Thyroid gland (tissue), 4 donors: Measurements from ENCODE around the gene KIF23. TPM values are rescaled to one million over a fixed set of nuclear protein-coding genes. Genes with fewer than 3 reads are reported as not detected.
A peak's percentile ranks its signal among the peaks of the same experiment; 100 is the strongest.

Source experiments
- DNase-seq, 2 donors: peaks; one replicate each; pipeline ENCODE4 v3.0.0-alpha.2; 2019
- H3K27ac ChIP-seq, 3 donors: fragments of 200-600 bp; sonication (generic); 1 replicate in 2 of 3; 2 replicates in 1 of 3; pipeline ENCODE4 v1.5.1; 2016 to 2019; ENCODE audit warnings: mild to moderate bottlenecking in 1 of 3, moderate library complexity in 1 of 3
- H3K27me3 ChIP-seq: fragments of 200-600 bp; sonication (generic); one replicate; pipeline ENCODE4 v1.5.1; 2019
- H3K36me3 ChIP-seq, 2 donors: fragments of 200-600 bp; sonication (generic); one replicate each; pipeline ENCODE4 v1.5.1; 2016 to 2019
- H3K4me1 ChIP-seq, 2 donors: fragments of 200-600 bp; sonication (generic); one replicate each; pipeline ENCODE4 v1.5.1; 2017 to 2019
- H3K4me3 ChIP-seq, 3 donors: fragments of 200-600 bp; sonication (generic); replicated peaks in 1 of 3; 1 replicate in 2 of 3; 2 replicates in 1 of 3; pipeline ENCODE4 v1.5.1; 2016; ENCODE audit warnings: mild to moderate bottlenecking in 1 of 3
- H3K9me3 ChIP-seq: fragments of 200-600 bp; sonication (generic); one replicate; pipeline ENCODE4 v1.5.1; 2017
- POLR2A ChIP-seq, 2 donors: fragments of 450-650 bp; IDR thresholded peaks; one replicate each; pipeline ENCODE4 v1.6.1; 2017; ENCODE audit warnings: antibody characterized with exemption in 2 of 2, mild to moderate bottlenecking in 2 of 2, moderate library complexity in 1 of 2
- WGBS, 2 donors: methylation state at CpG; one replicate each; pipeline ENCODE4 v1.1.5; 2017; 5-methylcytosine and 5-hydroxymethylcytosine counted together
- intact Hi-C: fragments of 100-400 bp; cut with DNase I; formaldehyde crosslinking; loops from one replicate; pipeline ENCODE4 v1.15.1; 2023
- total RNA-seq, 4 donors: library from RNA; depleted of rRNA; stranded (reverse); fragments of >200 nt; gene quantifications; one replicate each; pipeline ENCODE4 v1.2.3, GENCODE V29; 2016
- TF ChIP-seq, protein P1 (sequence below), 6 experiments: fragments of 200-600 bp in 3 of 6; fragments of 450-650 bp in 3 of 6; sonication (generic) in 3 of 6; IDR thresholded peaks; one replicate each; pipeline ENCODE4 v1.5.1; 2016 to 2019; ENCODE audit warnings: antibody characterized with exemption in 6 of 6, mild to moderate bottlenecking in 2 of 6, inconsistent platforms in 1 of 6, moderate library complexity in 1 of 6

Gene KIF23
- total RNA-seq, 4 donors from 2014 or later = 0.40 to 3.3 (median 1.2) TPM; not detected in 1

DNA sequence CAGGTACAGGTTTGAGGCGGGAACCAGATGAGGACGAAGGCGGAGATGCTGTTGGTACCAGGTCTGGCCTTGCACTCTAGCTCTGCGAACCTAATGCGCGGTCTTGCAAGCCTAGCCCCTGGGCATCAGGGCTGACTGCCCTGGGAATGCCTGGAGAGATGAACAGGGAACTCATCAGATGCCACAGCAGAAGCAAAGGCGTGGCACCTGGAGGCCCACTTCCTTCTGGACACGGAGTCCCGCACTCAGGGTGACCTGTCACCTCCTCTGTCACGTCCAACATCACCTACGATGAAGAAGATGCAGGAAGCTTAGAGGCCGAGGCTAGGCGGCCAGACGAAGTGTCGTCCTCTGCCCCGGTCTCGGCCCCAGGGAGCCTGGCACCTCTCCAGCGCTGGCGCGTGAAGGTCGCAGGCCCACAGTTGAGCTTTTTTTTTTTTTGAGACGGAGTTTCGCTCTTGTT is 47.9 kb downstream of the KIF23 start:
- peak; percentile 25 to 38 for DNase-seq
- Histone ChIP-seq H3K4me1 (peaks cover 21 to 31% of the 10 kb centered on the region in 2 donors), H3K36me3 (no peaks in the 10 kb centered on the region), H3K4me3 (peak overlapping the region in 2 of 3 donors; percentile 4 to 37), H3K27me3 (no peaks in the 10 kb centered on the region), H3K9me3 (no peaks in the 10 kb centered on the region), H3K27ac (peak overlapping the region in 2 of 3 donors; percentile 86 to 94)
- TF ChIP-seq, protein P1, sequence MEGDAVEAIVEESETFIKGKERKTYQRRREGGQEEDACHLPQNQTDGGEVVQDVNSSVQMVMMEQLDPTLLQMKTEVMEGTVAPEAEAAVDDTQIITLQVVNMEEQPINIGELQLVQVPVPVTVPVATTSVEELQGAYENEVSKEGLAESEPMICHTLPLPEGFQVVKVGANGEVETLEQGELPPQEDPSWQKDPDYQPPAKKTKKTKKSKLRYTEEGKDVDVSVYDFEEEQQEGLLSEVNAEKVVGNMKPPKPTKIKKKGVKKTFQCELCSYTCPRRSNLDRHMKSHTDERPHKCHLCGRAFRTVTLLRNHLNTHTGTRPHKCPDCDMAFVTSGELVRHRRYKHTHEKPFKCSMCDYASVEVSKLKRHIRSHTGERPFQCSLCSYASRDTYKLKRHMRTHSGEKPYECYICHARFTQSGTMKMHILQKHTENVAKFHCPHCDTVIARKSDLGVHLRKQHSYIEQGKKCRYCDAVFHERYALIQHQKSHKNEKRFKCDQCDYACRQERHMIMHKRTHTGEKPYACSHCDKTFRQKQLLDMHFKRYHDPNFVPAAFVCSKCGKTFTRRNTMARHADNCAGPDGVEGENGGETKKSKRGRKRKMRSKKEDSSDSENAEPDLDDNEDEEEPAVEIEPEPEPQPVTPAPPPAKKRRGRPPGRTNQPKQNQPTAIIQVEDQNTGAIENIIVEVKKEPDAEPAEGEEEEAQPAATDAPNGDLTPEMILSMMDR (IDR thresholded peaks at IDR 0.05) = no peak
- no peak for TF ChIP-seq POLR2A (IDR thresholded peaks at IDR 0.05)
- 78 to 93% methylated on average over 12 to 19 of the region's 23 CpGs for WGBS, 2 donors
- intact Hi-C loops = no loop called here

DNA sequence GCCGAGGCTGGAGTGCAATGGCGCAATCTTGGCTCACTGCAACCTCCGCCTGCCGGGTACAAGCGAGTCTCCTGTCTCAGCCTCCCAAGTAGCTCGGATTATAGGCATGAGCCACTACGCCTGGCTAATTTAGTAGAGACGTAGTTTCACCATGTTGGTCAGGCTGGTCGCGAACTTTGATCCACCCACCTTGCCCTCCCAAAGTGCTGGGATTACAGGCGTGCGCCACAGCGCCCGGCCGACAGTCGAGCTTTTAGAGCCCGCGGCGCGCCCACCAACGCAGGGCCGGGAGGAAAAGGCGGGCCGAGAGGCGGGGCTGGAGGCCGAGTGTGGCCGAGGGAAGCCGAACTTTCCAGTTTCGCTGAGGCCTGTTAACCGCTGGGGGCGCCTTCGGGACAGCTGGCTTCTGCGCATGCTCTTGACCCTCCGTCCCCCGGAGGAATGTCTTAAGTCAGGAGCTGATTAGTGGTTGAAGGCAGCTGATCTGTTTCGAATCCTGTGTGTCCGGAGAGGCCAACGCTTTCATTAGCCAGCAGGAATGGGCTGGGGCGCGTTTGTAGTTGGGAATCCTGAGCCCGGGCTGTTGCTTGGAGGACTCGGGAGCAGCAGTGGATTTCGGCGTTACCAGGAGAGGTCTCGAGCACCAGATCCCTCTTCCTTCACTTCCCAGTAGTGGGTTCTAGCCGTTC is 48.5 kb downstream of the KIF23 start:
- Histone ChIP-seq H3K36me3 (no peaks in the 10 kb centered on the region), H3K9me3 (no peaks in the 10 kb centered on the region), H3K27me3 (no peaks in the 10 kb centered on the region), H3K27ac (peak overlapping the region; percentile 82 to 94 (median 86)), H3K4me1 (peaks cover 25 to 37% of the 10 kb centered on the region in 2 donors), H3K4me3 (peak overlapping the region in 2 of 3 donors; percentile 8 to 37)
- intact Hi-C loops = no loop called here
- WGBS, 2 donors = 6 to 10% methylated on average over 28 to 40 of the region's 46 CpGs
- DNase-seq = peak; percentile 95 to 97
- TF ChIP-seq, protein P1 (IDR thresholded peaks at IDR 0.05) = peak; percentile 74 to 96 (median 86)
- peak; percentile 15 to 91 for TF ChIP-seq POLR2A (IDR thresholded peaks at IDR 0.05)

DNA sequence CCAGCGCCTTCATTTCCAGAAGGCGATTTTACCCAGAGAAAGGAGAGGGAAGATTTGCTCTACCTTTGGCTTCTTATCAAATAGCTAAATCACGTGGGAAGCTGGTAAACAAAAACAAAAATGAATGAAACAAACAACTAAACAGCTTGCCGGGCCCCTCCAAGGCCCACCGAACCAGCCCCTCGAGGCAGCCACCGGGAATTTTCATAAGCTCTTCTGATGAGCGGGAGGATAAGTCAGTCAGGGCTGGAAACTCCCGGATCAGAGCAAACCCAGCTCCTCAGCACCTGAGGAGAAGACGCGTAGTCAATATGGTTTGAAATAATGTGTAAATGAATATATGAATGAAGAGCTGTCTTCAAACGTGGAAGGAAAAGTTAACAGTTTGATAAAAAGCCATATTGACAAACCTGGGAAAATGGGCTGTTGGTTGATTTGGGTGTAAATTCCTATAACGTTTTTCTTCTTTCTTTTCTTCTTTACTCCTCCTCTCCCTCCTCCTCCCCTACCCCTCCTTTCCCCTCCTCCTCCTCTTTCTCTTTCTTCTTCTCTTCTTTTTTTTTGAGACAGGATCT is 49.1 kb downstream of the KIF23 start:
- H3K4me3 ChIP-seq = peak overlapping the region in 2 of 3 donors; percentile 8 to 37
- peaks cover 30 to 43% of the 10 kb centered on the region in 2 donors for H3K4me1 ChIP-seq
- peak overlapping the region; percentile 82 to 94 (median 86) for H3K27ac ChIP-seq
- H3K36me3 ChIP-seq = no peaks in the 10 kb centered on the region
- H3K9me3 ChIP-seq = no peaks in the 10 kb centered on the region
- WGBS, 2 donors = 28 to 32% methylated on average over 13 of the region's 13 CpGs
- H3K27me3 ChIP-seq = no peaks in the 10 kb centered on the region
- no peak for TF ChIP-seq POLR2A (IDR thresholded peaks at IDR 0.05)
- TF ChIP-seq, protein P1 (IDR thresholded peaks at IDR 0.05) = no peak
- intact Hi-C loops = no loop called here
- DNase-seq = no peak

DNA sequence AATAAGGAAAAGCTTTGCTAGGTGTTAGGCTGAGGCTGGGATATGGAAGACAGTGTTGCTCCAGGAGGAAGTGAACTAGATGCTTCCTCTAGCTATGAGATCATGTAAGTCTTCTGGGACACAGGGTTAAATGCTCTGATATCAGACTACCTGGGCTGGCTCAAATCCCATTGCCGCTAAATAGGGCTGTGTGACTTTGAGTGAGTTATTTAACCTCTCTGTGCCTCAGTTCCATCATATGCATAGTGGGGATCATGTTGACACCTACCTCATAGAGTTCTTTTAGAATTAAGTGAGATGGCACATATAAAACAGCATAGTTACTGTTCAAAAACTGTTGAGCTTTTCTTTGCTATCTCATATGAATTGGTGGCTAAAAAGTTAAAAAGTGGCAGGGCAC is 51.1 kb downstream of the KIF23 start:
- no peak for DNase-seq
- 92 to 100% methylated on average over 1 of the region's 1 CpG for WGBS, 2 donors
- Histone ChIP-seq H3K36me3 (no peaks in the 10 kb centered on the region), H3K27me3 (no peaks in the 10 kb centered on the region), H3K4me1 (peaks cover 41 to 62% of the 10 kb centered on the region in 2 donors), H3K27ac (peak overlapping the region; percentile 28 to 91 (median 41)), H3K9me3 (no peaks in the 10 kb centered on the region), H3K4me3 (no peak overlapping the region)
- intact Hi-C loops = no loop called here
- TF ChIP-seq, protein P1 (IDR thresholded peaks at IDR 0.05) = no peak
- no peak for TF ChIP-seq POLR2A (IDR thresholded peaks at IDR 0.05)

DNA sequence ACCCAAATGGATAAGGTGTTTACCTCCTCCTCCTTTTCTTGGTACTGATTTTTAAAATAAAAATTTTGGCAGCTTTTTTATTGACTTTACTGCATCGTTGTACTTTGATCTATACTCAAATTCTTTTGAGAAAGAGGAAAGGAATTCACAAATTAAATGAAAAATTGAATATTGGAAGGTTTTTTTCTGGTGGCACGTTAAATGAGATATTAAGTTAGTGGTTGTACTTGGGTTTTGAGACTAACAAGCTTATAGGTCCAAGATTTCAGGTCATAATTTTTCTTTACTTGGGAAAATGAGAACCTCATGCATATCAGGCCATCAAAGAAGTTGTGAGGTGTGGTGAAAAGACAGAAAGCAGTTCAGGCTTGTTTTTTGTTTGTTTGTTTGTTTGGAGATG is 52.6 kb downstream of the KIF23 start:
- no peak for DNase-seq
- H3K27ac ChIP-seq = peak overlapping the region; percentile 91 to 93 (median 91)

More for the DNA sequence above, 52.6 kb downstream of the KIF23 start:
- H3K4me1 ChIP-seq = peaks cover 40 to 61% of the 10 kb centered on the region in 2 donors
- no peaks in the 10 kb centered on the region for H3K9me3 ChIP-seq
- TF ChIP-seq POLR2A (IDR thresholded peaks at IDR 0.05) = no peak
- TF ChIP-seq, protein P1 (IDR thresholded peaks at IDR 0.05) = no peak
- intact Hi-C loops = no loop called here
- 75 to 76% methylated on average over 2 of the region's 2 CpGs for WGBS, 2 donors
- no peaks in the 10 kb centered on the region for H3K36me3 ChIP-seq
- H3K4me3 ChIP-seq = no peak overlapping the region
- no peaks in the 10 kb centered on the region for H3K27me3 ChIP-seq
